MM.1S (cell line): ENCODE data around the gene AHSA1.

ENCODE experiments used
- CTCF ChIP-seq: fragments of 300-600 bp; sonication (generic); IDR thresholded peaks from 2 replicates; pipeline ENCODE4 v1.5.1; 2016; ENCODE audit warnings: antibody characterized with exemption, low read length, mixed read lengths
- EZH2 ChIP-seq: fragments of 300-600 bp; sonication (generic); optimal IDR thresholded peaks from 2 replicates; pipeline ENCODE3; 2017; ENCODE audit warnings: low read depth, mild to moderate bottlenecking, antibody characterized with exemption, low read length, mixed read lengths
- EZH2phosphoT487 ChIP-seq: fragments of 300-600 bp; sonication (generic); IDR thresholded peaks from 2 replicates; pipeline ENCODE4 v1.6.1; 2018; ENCODE audit warnings: antibody characterized with exemption, low read length

DNA sequence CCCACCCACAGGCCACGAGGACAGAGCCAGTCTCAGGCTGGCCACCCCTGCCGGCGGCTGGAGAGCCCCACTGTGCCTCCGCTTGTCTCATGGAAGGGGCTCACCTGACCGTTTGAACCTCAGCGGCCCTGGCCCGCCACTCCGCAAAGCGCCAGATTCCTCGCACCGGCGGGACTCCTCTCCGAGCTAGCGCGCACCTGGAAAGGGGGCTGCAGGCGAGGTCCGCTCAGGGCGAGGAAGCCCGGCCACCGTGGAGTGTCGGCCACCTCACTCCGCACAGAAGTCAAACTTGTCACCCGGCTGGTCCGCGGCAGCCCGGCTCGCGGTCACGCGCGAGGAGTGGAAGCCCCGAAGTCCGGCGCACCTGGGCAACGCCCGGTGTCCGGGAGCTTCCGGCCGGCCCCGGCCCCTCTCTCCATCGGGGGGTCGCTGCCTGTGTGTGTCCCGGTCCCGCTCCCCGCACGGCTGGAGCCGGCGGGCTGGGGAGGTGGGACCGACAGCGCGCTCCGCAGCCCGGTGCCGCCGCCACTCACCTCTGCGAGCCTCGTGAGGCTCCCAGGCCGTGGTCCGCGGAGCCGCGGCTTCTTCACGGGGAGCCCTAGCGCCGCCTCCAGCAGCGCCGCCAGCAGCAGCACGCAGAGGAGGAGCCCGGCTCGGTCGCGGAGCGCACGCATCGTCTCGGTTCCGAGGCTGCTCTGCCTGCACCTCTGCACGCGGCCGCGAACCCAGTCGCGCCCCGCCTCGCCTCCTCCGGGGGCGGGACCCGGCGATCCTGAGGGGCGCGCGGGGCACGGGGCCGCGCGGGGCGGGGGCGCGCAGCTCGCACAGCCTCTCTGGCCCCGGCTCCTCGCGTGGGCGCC, 40.5 kb downstream of the AHSA1 start, which contains the start of gene ISM2:
- no peak for TF ChIP-seq CTCF
- TF ChIP-seq EZH2: no peak
- TF ChIP-seq EZH2phosphoT487: no peak
